ENCODE results near the gene TPK1. TPM values are rescaled to one million over a fixed set of nuclear protein-coding genes. Genes with fewer than 3 reads are reported as not detected.

Gene TPK1
- total and polyA plus RNA-seq, 2 of the 8 experiments (the other 6 are each of a cell fraction or from before 2014, with no cell fraction given), result 1.9 to 2.7 TPM

DNA sequence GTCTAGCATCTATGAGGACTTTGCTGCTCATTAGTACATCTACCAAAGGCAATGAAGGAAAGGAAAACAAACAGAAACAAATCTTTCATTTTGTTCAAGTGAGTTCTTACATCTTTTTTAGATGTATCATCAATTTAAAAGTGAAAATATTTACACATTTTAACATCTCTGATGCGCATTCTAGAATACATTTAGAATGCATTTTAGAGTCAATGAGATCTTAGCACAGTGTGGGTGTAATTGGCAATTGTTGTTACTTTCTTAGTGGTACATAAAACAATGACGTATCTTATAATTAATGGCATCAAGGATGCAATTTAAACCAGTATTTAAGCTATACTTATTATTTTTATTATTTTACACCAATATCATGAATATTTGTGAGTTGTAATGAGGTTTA is 51.4 kb downstream of the TPK1 start:
- H3K27me3 ChIP-seq (replicated peaks in 1 of 4; ENCODE audit: control insufficient read depth in 3 of 4, extremely low read depth in 1 of 4, insufficient read depth in 3 of 4, low read length in 3 of 4), result no peaks in the 10 kb centered on the region
- POLR2A ChIA-PET (ENCODE audit: partially characterized antibody), result no interaction called here
- no peaks in the 10 kb centered on the region for H3K9me3 ChIP-seq (ENCODE audit: insufficient read depth in 2 of 2, low read depth in 1 of 2, low read length in 1 of 2)
- no peak overlapping the region for H3K14ac ChIP-seq (ENCODE audit: insufficient read length)
- no peak overlapping the region for H3K27ac ChIP-seq (ENCODE audit: low read depth, low read length)
- no peak overlapping the region for H4K8ac ChIP-seq (ENCODE audit: extremely low read depth, insufficient read depth, low read length)
- H3K4me3 ChIP-seq (ENCODE audit: extremely low read depth in 1 of 4, insufficient read depth in 2 of 4, low read depth in 3 of 4, low read length in 4 of 4), result no peak overlapping the region
- FAIRE-seq, result no peak
- H3K4me1 ChIP-seq (replicated peaks in 1 of 4; ENCODE audit: control insufficient read depth in 3 of 4, insufficient read depth in 4 of 4, low read length in 3 of 4), result peaks cover 0 to 3% (median 0%) of the 10 kb centered on the region in 4 experiments; a peak in 1 of 7 replicates
- no peak overlapping the region for H4K91ac ChIP-seq (replicated peaks; ENCODE audit: insufficient read length, low read length)
- DNase-seq (ENCODE audit: low read depth in 1 of 2, low spot score in 2 of 2), result no peak
- no peaks in the 10 kb centered on the region for H3K36me3 ChIP-seq (ENCODE audit: control insufficient read depth in 2 of 4, insufficient read depth in 4 of 4, low read length in 3 of 4)
- H3K9ac ChIP-seq (replicated peaks in 1 of 4; ENCODE audit: extremely low read depth in 1 of 4, low read depth in 3 of 4, low read length in 3 of 4), result no peak overlapping the region
- no peaks in the 10 kb centered on the region for H3K79me2 ChIP-seq (ENCODE audit: control insufficient read depth in 1 of 2, insufficient read depth in 2 of 2, low read length in 2 of 2)
- no peak overlapping the region for H2BK120ac ChIP-seq (replicated peaks; ENCODE audit: low read depth, low read length)
- H3K4ac ChIP-seq (replicated peaks; ENCODE audit: insufficient read length, low read depth, low read length), result no peak overlapping the region
- H3K79me1 ChIP-seq (ENCODE audit: low read depth, low read length), result no peaks in the 10 kb centered on the region
- H3K4me2 ChIP-seq (ENCODE audit: insufficient read depth in 1 of 2, low read depth in 2 of 2, low read length in 2 of 2), result no peak overlapping the region
- H2BK20ac ChIP-seq (ENCODE audit: low read length), result no peak overlapping the region
- H3K56ac ChIP-seq (replicated peaks; ENCODE audit: insufficient read length, low read depth, low read length), result no peak overlapping the region
- no peak overlapping the region for H2AK5ac ChIP-seq (ENCODE audit: low read depth, low read length)
- H2BK12ac ChIP-seq (ENCODE audit: low read depth, low read length), result no peak overlapping the region
- CTCF ChIA-PET (ENCODE audit: partially characterized antibody), result interaction anchor here (1.4 to 3.2 kb wide), 5 partner anchors 11 to 347 kb away, joined by 3 to 12 read pairs (median 4); no protein-coding TSS in a partner anchor
- H3K23me2 ChIP-seq (ENCODE audit: low read depth, low read length), result no peaks in the 10 kb centered on the region
- H2AFZ ChIP-seq (ENCODE audit: low read length), result no peak overlapping the region
- no peak overlapping the region for H2BK5ac ChIP-seq (ENCODE audit: low read depth, low read length)
- WGBS, 2 experiments (ENCODE audit: extremely low coverage in 1 of 2, insufficient coverage in 1 of 2, insufficient read length in 1 of 2, insufficient replicate concordance in 2 of 2, low coverage in 1 of 2, low lambda C conversion rate in 2 of 2, missing lambda C conversion rate in 1 of 2), result 90% methylated on average over 2 of the region's 2 CpGs; no CpG with 5 or more reads in 1 of the 2 experiments
- no peak overlapping the region for H3K18ac ChIP-seq (ENCODE audit: extremely low read depth, low read length)
- no peak overlapping the region for H3K23ac ChIP-seq (ENCODE audit: insufficient read length)
- no peak overlapping the region for H4K5ac ChIP-seq (ENCODE audit: insufficient read length, low read depth, low read length)
- H2BK15ac ChIP-seq (ENCODE audit: low read length), result no peak overlapping the region
- H4K20me1 ChIP-seq (replicated peaks in 1 of 2; ENCODE audit: control insufficient read depth in 1 of 2, insufficient read depth in 2 of 2, low read length in 2 of 2), result no peaks in the 10 kb centered on the region
- TF ChIP-seq, protein P1, sequence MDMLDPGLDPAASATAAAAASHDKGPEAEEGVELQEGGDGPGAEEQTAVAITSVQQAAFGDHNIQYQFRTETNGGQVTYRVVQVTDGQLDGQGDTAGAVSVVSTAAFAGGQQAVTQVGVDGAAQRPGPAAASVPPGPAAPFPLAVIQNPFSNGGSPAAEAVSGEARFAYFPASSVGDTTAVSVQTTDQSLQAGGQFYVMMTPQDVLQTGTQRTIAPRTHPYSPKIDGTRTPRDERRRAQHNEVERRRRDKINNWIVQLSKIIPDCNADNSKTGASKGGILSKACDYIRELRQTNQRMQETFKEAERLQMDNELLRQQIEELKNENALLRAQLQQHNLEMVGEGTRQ (IDR thresholded peaks at IDR 0.05; ENCODE audit: low read length), result no peak
- TF ChIP-seq GTF2F1 (IDR thresholded peaks at IDR 0.05; ENCODE audit: borderline replicate concordance, low read depth, low read length), result no peak
- TF ChIP-seq SRF (IDR thresholded peaks at IDR 0.05; ENCODE audit: low read depth, low read length), result no peak
- no peak for TF ChIP-seq RAD21 (IDR thresholded peaks at IDR 0.05 in 1 of 2, conservative IDR thresholded peaks at IDR 0.05 in 1 of 2; ENCODE audit: low read depth in 2 of 2, low read length in 2 of 2)
- no peak for TF ChIP-seq HDAC6 (IDR thresholded peaks at IDR 0.05; ENCODE audit: low read depth, low read length)
- no peak for TF ChIP-seq TAF7 (optimal IDR thresholded peaks at IDR 0.05; ENCODE audit: borderline replicate concordance, low read depth, low read length)
- TF ChIP-seq, protein P2, sequence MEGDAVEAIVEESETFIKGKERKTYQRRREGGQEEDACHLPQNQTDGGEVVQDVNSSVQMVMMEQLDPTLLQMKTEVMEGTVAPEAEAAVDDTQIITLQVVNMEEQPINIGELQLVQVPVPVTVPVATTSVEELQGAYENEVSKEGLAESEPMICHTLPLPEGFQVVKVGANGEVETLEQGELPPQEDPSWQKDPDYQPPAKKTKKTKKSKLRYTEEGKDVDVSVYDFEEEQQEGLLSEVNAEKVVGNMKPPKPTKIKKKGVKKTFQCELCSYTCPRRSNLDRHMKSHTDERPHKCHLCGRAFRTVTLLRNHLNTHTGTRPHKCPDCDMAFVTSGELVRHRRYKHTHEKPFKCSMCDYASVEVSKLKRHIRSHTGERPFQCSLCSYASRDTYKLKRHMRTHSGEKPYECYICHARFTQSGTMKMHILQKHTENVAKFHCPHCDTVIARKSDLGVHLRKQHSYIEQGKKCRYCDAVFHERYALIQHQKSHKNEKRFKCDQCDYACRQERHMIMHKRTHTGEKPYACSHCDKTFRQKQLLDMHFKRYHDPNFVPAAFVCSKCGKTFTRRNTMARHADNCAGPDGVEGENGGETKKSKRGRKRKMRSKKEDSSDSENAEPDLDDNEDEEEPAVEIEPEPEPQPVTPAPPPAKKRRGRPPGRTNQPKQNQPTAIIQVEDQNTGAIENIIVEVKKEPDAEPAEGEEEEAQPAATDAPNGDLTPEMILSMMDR (IDR thresholded peaks at IDR 0.05; ENCODE audit: control extremely low read depth in 1 of 3, insufficient read depth in 1 of 3, low read depth in 1 of 3, low read length in 3 of 3), result no peak
- no peak for TF ChIP-seq SIN3A (conservative IDR thresholded peaks at IDR 0.05 in 1 of 2, IDR thresholded peaks at IDR 0.05 in 1 of 2; ENCODE audit: low read depth in 1 of 2, low read length in 2 of 2)
- no peak for TF ChIP-seq POU5F1 (IDR thresholded peaks at IDR 0.05; ENCODE audit: low read depth, low read length)
- no peak for TF ChIP-seq SP1 (IDR thresholded peaks at IDR 0.05; ENCODE audit: low read depth, low read length)

All from H1 (cell line).